Activated naive CD8-positive, alpha-beta T cell treated with anti-CD3 and anti-CD28 coated beads, Interleukin-2, amount 10 ng/mL, durations not matched to agents 7 days and 5 days (primary cell): ENCODE measurements around the gene CCL17. TPM values are rescaled to one million over a fixed set of nuclear protein-coding genes. Genes with fewer than 3 reads are reported as not detected.

ENCODE experiments used
- ATAC-seq: fragments of 150-1000 bp; cut with Tn5 transposase; one replicate; pipeline ENCODE4 v1.10.0; 2021; ENCODE audit warnings: low read depth, moderate library complexity
- POLR2A ChIA-PET: fragments of 350-600 bp; sonication (Branson Sonifier 250); formaldehyde crosslinking; loops from one replicate; lab custom pipeline; 2021; ENCODE audit warnings: antibody characterized with exemption; lab: Charles Lee
- DNase-seq: peaks from one replicate; pipeline ENCODE4 v3.0.0; 2021
- H3K27ac Mint-ChIP-seq: one replicate; pipeline ENCODE4 v1.8.0; 2022; ENCODE audit warnings: mild to moderate bottlenecking, mixed read lengths
- H3K27me3 Mint-ChIP-seq: one replicate; pipeline ENCODE4 v1.8.0; 2022; ENCODE audit warnings: mild to moderate bottlenecking, moderate library complexity, mixed read lengths
- H3K36me3 Mint-ChIP-seq: one replicate; pipeline ENCODE4 v1.8.0; 2021; ENCODE audit warnings: mild to moderate bottlenecking, mixed read lengths
- H3K4me1 Mint-ChIP-seq: one replicate; pipeline ENCODE4 v1.8.0; 2021; ENCODE audit warnings: mixed read lengths
- H3K4me3 Mint-ChIP-seq: one replicate; pipeline ENCODE4 v1.8.0; 2022; ENCODE audit warnings: mild to moderate bottlenecking, moderate library complexity, mixed read lengths
- H3K9me3 Mint-ChIP-seq: one replicate; pipeline ENCODE4 v1.8.0; 2021; ENCODE audit warnings: mixed read lengths
- total RNA-seq, 2 experiments: library from RNA; stranded (reverse); gene quantifications; one replicate each; pipeline ENCODE4 v1.2.3, GENCODE V29; 2021

The CCL17 gene
- total RNA-seq, result not detected

DNA sequence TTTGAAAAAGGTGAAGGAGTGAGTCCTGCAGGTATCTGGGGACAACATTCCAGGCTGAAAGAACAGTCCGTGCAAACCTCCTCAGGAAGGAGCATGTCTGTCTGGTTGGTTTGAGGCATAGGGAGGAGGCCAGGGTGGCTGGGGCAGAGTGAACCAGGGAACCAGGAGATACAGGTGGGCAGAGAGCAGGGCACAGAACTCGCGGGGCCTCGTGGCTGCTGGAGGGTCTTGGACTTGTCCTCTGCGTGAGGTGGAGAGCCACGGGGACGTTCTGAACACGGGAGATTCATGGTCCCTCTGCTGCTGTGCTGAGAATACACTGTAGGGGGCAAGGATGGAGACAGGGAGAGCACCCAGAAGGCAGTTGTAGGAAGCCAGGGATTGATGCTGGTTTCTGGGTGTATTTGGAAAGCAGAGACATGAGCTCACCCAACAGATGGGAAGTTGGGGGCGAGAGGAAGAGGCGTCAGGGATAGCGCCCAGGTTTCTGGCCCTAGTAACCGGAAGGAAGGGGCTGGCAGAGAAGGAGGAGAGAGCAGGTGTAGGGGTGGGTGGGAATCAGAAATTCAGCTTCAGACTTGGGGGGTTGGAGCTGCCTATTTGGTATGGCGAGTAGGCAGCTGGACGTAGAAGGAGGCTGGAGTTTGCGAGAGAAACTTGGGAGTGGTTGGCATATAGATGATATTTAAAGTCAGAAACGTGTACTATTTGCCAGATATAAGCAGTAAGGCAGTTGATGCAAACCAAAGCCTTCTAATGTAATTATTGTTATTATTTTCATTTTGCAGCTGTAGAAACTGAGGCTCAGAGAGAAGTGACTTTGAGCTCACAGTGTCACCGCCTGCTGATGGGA, at the start of gene CCL17:
Gene CCL17 (plus strand): TSS at position 803 of the 853 bp plus-strand sequence. CDS start 9,166 bp downstream, outside the sequence.
- DNase-seq (no peak), ATAC-seq (peak; percentile 45)
- Mint-ChIP-seq H3K27me3 (peaks cover 1% of the 10 kb centered on the region), H3K9me3 (no peaks in the 10 kb centered on the region), H3K36me3 (no peaks in the 10 kb centered on the region), H3K27ac (no peak within 1 kb of the TSS), H3K4me1 (peaks cover 2% of the 10 kb centered on the region), H3K4me3 (no peak within 1 kb of the TSS)
- POLR2A ChIA-PET, result interaction anchor here (0.9 kb wide), 1 partner anchor 13 kb away, joined by 3 read pairs; no protein-coding TSS in a partner anchor

- H3K36me3 Mint-ChIP-seq, result no peaks in the 10 kb centered on the region
- DNase-seq, result no peak
- ATAC-seq, result no peak
- H3K9me3 Mint-ChIP-seq, result no peaks in the 10 kb centered on the region
- no peak overlapping the region for H3K4me3 Mint-ChIP-seq
- H3K27me3 Mint-ChIP-seq, result peaks cover 8% of the 10 kb centered on the region
- POLR2A ChIA-PET, result no interaction called here
- no peaks in the 10 kb centered on the region for H3K4me1 Mint-ChIP-seq
- no peak overlapping the region for H3K27ac Mint-ChIP-seq
Observed at GRCh38 chr16:57355898-57356414, 48.6 kb upstream of the CCL17 start.

DNA sequence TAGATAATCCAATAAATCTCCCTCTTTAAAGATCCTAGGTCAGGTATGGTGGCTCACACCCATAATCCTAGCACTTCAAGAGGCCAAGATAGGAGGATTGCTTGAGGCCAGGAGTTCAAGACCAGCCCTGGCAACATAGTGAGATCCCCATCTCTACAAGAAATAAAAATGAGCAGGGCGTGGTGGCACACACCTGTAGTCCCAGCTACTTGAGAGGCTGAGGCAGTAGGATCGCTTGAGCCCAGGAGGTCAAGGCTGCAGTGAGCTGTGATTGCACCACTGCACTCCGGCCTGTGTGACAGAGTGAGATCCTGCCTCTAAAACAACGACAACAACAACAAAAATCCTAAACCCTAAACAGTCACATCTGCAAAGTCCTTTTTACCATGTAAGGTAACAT, 48.0 kb upstream of the CCL17 start:
- POLR2A ChIA-PET, result no interaction called here
- no peak overlapping the region for H3K27ac Mint-ChIP-seq
- no peak for ATAC-seq

GRCh38 chr16:57357330-57358085, 47.1 kb upstream of the CCL17 start:
- DNase-seq, result no peak
- Mint-ChIP-seq H3K27ac (peak overlapping the region; percentile 16), H3K36me3 (no peaks in the 10 kb centered on the region), H3K9me3 (no peaks in the 10 kb centered on the region), H3K27me3 (peaks cover 5% of the 10 kb centered on the region), H3K4me3 (no peak overlapping the region), H3K4me1 (no peaks in the 10 kb centered on the region)
- POLR2A ChIA-PET, result interaction anchor here (0.7 kb wide), 1 partner anchor 628 kb away, joined by 4 read pairs; no protein-coding TSS in a partner anchor
- ATAC-seq, result no peak

More for the DNA sequence above, 48.0 kb upstream of the CCL17 start:
- no peak for DNase-seq
- no peaks in the 10 kb centered on the region for H3K4me1 Mint-ChIP-seq
- no peaks in the 10 kb centered on the region for H3K9me3 Mint-ChIP-seq
- no peaks in the 10 kb centered on the region for H3K36me3 Mint-ChIP-seq
- H3K4me3 Mint-ChIP-seq, result no peak overlapping the region
- peaks cover 8% of the 10 kb centered on the region for H3K27me3 Mint-ChIP-seq

GRCh38 chr16:57358086-57358420, 46.5 kb upstream of the CCL17 start:
- no peak overlapping the region for H3K27ac Mint-ChIP-seq
- no peaks in the 10 kb centered on the region for H3K9me3 Mint-ChIP-seq
- H3K4me1 Mint-ChIP-seq, result no peaks in the 10 kb centered on the region
- ATAC-seq (no peak), DNase-seq (no peak)
- H3K4me3 Mint-ChIP-seq, result no peak overlapping the region
- no peaks in the 10 kb centered on the region for H3K36me3 Mint-ChIP-seq
- POLR2A ChIA-PET, result no interaction called here
- H3K27me3 Mint-ChIP-seq, result peaks cover 3% of the 10 kb centered on the region

- H3K27ac Mint-ChIP-seq, result peak within 1 kb of the TSS; percentile 16
- ATAC-seq (no peak), DNase-seq (no peak)
- H3K27me3 Mint-ChIP-seq, result peaks cover 3% of the 10 kb centered on the region
- no peaks in the 10 kb centered on the region for H3K9me3 Mint-ChIP-seq
- no peak within 1 kb of the TSS for H3K4me3 Mint-ChIP-seq
- H3K4me1 Mint-ChIP-seq, result no peaks in the 10 kb centered on the region
- POLR2A ChIA-PET, result no interaction called here
- H3K36me3 Mint-ChIP-seq, result no peaks in the 10 kb centered on the region
Observed at GRCh38 chr16:57358527-57359095, 46.0 kb upstream of the CCL17 start, which contains the start of gene CCL22. CCL22 (plus strand) TSS chr16:57358783; CDS start chr16:57358817, 34 bp downstream.

GRCh38 chr16:57360321-57360935, 44.1 kb upstream of the CCL17 start:
- Mint-ChIP-seq H3K27ac (no peak overlapping the region), H3K27me3 (peaks cover 3% of the 10 kb centered on the region), H3K4me3 (no peak overlapping the region), H3K9me3 (no peaks in the 10 kb centered on the region), H3K36me3 (no peaks in the 10 kb centered on the region), H3K4me1 (no peaks in the 10 kb centered on the region)
- DNase-seq, result no peak
- POLR2A ChIA-PET, result no interaction called here
- ATAC-seq, result no peak

- Mint-ChIP-seq H3K27me3 (no peaks in the 10 kb centered on the region), H3K4me1 (no peaks in the 10 kb centered on the region), H3K27ac (no peak overlapping the region), H3K9me3 (no peaks in the 10 kb centered on the region), H3K4me3 (no peak overlapping the region), H3K36me3 (no peaks in the 10 kb centered on the region)
- DNase-seq (no peak), ATAC-seq (no peak)
- POLR2A ChIA-PET, result no interaction called here
Observed at GRCh38 chr16:57361404-57361803, 43.2 kb upstream of the CCL17 start.

DNA sequence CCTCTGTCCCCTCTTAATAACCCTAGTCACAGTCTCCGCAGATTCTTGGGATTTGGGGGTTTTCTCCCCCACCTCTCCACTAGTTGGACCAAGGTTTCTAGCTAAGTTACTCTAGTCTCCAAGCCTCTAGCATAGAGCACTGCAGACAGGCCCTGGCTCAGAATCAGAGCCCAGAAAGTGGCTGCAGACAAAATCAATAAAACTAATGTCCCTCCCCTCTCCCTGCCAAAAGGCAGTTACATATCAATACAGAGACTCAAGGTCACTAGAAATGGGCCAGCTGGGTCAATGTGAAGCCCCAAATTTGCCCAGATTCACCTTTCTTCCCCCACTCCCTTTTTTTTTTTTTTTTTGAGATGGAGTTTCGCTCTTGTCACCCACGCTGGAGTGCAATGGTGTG, 40.4 kb upstream of the CCL17 start:
- Mint-ChIP-seq H3K4me3 (no peak overlapping the region), H3K36me3 (no peaks in the 10 kb centered on the region), H3K9me3 (no peaks in the 10 kb centered on the region), H3K27ac (no peak overlapping the region), H3K27me3 (peaks cover 6% of the 10 kb centered on the region), H3K4me1 (no peaks in the 10 kb centered on the region)
- POLR2A ChIA-PET, result no interaction called here
- ATAC-seq (no peak), DNase-seq (no peak)

DNA sequence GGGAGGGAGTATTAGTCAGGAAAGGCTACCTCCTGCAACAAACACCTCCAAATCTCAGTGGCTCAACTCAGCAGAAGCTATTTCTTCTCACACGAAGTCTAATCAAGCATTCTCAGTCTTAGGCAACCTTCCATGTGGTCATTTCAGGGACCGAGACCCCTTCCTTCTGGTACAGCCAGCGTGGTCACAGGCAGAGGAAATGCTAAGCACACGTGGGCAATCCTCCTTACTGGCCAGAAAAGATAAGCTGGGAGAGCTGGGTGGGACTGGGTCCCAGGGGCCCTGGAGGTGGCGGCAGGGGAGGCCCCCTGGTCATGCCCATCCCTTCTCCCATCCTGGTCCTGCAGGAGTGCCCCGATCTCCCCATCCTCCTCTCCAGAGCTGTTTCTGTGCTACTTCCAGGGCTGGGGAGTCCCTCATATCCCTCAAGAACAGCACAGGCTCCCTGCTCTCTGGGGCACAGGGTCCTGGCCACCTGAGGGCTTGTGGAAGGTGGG, 38.0 kb upstream of the CCL17 start:
- no peak overlapping the region for H3K27ac Mint-ChIP-seq
- DNase-seq, result no peak
- POLR2A ChIA-PET, result no interaction called here
- no peak for ATAC-seq
- no peak overlapping the region for H3K4me3 Mint-ChIP-seq
- no peaks in the 10 kb centered on the region for H3K4me1 Mint-ChIP-seq
- H3K9me3 Mint-ChIP-seq, result no peaks in the 10 kb centered on the region
- H3K27me3 Mint-ChIP-seq, result peaks cover 9% of the 10 kb centered on the region
- no peaks in the 10 kb centered on the region for H3K36me3 Mint-ChIP-seq

DNA sequence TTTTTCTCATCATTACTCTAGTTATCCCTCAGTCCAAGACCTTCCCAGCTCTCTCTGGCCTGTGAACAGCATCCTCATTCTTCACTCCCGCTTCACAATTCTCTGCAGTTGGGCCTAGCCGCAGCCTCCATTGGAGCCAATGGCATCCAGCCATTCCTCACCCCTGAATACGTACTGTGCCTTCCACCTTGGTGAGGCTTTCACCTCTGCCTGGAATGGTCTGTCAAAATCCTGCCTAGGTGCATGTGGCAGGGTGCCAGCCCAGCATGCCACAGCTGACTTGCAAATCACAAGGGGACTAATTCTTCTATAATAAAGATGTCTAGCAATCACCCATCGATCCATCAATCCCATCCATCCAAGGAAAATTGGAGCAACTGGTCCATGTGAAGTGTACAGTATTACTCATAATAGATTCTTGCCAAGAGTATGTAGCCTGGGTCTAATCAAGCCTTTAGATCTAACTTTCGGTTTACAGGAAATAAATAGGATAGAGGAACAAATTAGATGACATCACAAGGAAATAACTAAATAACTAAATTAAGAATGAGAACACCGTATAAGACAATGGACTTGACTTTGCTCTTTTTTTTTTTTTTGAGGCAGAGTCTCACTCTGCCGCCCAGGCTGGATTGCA, 37.3 kb upstream of the CCL17 start:
- Mint-ChIP-seq H3K9me3 (no peaks in the 10 kb centered on the region), H3K27ac (no peak overlapping the region), H3K27me3 (peaks cover 9% of the 10 kb centered on the region), H3K36me3 (no peaks in the 10 kb centered on the region), H3K4me3 (no peak overlapping the region), H3K4me1 (no peaks in the 10 kb centered on the region)
- DNase-seq, result no peak
- no peak for ATAC-seq
- POLR2A ChIA-PET, result no interaction called here

GRCh38 chr16:57371494-57372371, 32.8 kb upstream of the CCL17 start:
- ATAC-seq (no peak), DNase-seq (no peak)
- no peaks in the 10 kb centered on the region for H3K36me3 Mint-ChIP-seq
- POLR2A ChIA-PET, result no interaction called here
- H3K4me1 Mint-ChIP-seq, result no peaks in the 10 kb centered on the region
- no peak overlapping the region for H3K27ac Mint-ChIP-seq
- no peak overlapping the region for H3K4me3 Mint-ChIP-seq
- H3K27me3 Mint-ChIP-seq, result peaks cover 10% of the 10 kb centered on the region
- H3K9me3 Mint-ChIP-seq, result no peaks in the 10 kb centered on the region
